Stimulated activated naive CD8-positive, alpha-beta T cell treated with anti-CD3 and anti-CD28 coated beads, Interleukin-15, Interleukin-2, amounts not matched to agents 100 ng/mL and 50 ng/mL, for 24 hours (primary cell): ENCODE data around the gene ZNF831.

Experiments
- H3K27ac Mint-ChIP-seq: one replicate; pipeline ENCODE4 v1.8.0; 2021; ENCODE audit warnings: mild to moderate bottlenecking, mixed read lengths
- H3K27me3 Mint-ChIP-seq: one replicate; pipeline ENCODE4 v1.8.0; 2021; ENCODE audit warnings: mixed read lengths
- H3K36me3 Mint-ChIP-seq: one replicate; pipeline ENCODE4 v1.8.0; 2021; ENCODE audit warnings: low read depth, mixed read lengths
- H3K4me1 Mint-ChIP-seq: one replicate; pipeline ENCODE4 v1.8.0; 2021; ENCODE audit warnings: low read depth, mixed read lengths
- H3K4me3 Mint-ChIP-seq: one replicate; pipeline ENCODE4 v1.8.0; 2021; ENCODE audit warnings: mild to moderate bottlenecking, mixed read lengths
- H3K9me3 Mint-ChIP-seq: one replicate; pipeline ENCODE4 v1.8.0; 2021; ENCODE audit warnings: mixed read lengths

ZNF831 gene

GRCh38 chr20:59146780-59147565 lies 16.6 kb upstream of the ZNF831 start:
- H3K27ac Mint-ChIP-seq, result peak overlapping the region; percentile 97
- H3K36me3 Mint-ChIP-seq, result peaks cover 17% of the 10 kb centered on the region
- H3K4me3 Mint-ChIP-seq, result peak overlapping the region; percentile 87

GRCh38 chr20:59147586-59147985 lies 16.0 kb upstream of the ZNF831 start:
- Mint-ChIP-seq H3K4me1 (peaks cover 92% of the 10 kb centered on the region), H3K27ac (peak overlapping the region; percentile 97)

More at GRCh38 chr20:59146780-59147565, 16.6 kb upstream of the ZNF831 start:
- peaks cover 86% of the 10 kb centered on the region for H3K4me1 Mint-ChIP-seq
- no peaks in the 10 kb centered on the region for H3K27me3 Mint-ChIP-seq
- H3K9me3 Mint-ChIP-seq, result peaks cover 1% of the 10 kb centered on the region

GRCh38 chr20:59148701-59149493 lies 14.7 kb upstream of the ZNF831 start:
- Mint-ChIP-seq H3K4me1 (peaks cover 98% of the 10 kb centered on the region), H3K9me3 (no peaks in the 10 kb centered on the region), H3K27me3 (no peaks in the 10 kb centered on the region), H3K27ac (peak overlapping the region; percentile 68), H3K4me3 (peak overlapping the region; percentile 27), H3K36me3 (peaks cover 17% of the 10 kb centered on the region)

More at GRCh38 chr20:59147586-59147985, 16.0 kb upstream of the ZNF831 start:
- Mint-ChIP-seq H3K27me3 (no peaks in the 10 kb centered on the region), H3K36me3 (peaks cover 17% of the 10 kb centered on the region), H3K9me3 (no peaks in the 10 kb centered on the region), H3K4me3 (peak overlapping the region; percentile 87)

- Mint-ChIP-seq H3K27me3 (no peaks in the 10 kb centered on the region), H3K27ac (peak overlapping the region; percentile 95), H3K4me3 (peak overlapping the region; percentile 66), H3K36me3 (peaks cover 17% of the 10 kb centered on the region), H3K4me1 (peaks cover 96% of the 10 kb centered on the region), H3K9me3 (no peaks in the 10 kb centered on the region)
These were observed 13.7 kb upstream of the ZNF831 start for GRCh38 chr20:59149678-59150504.

- no peak overlapping the region for H3K4me3 Mint-ChIP-seq
- H3K27me3 Mint-ChIP-seq, result no peaks in the 10 kb centered on the region
- H3K36me3 Mint-ChIP-seq, result peaks cover 17% of the 10 kb centered on the region
- H3K9me3 Mint-ChIP-seq, result no peaks in the 10 kb centered on the region
- H3K27ac Mint-ChIP-seq, result peak overlapping the region; percentile 72
- H3K4me1 Mint-ChIP-seq, result peaks cover 93% of the 10 kb centered on the region
These were observed 12.8 kb upstream of the ZNF831 start for GRCh38 chr20:59150821-59151251.

- Mint-ChIP-seq H3K4me1 (peaks cover 87% of the 10 kb centered on the region), H3K27me3 (no peaks in the 10 kb centered on the region), H3K4me3 (no peak overlapping the region), H3K9me3 (no peaks in the 10 kb centered on the region), H3K36me3 (peaks cover 17% of the 10 kb centered on the region), H3K27ac (peak overlapping the region; percentile 19)
These were observed 12.2 kb upstream of the ZNF831 start for GRCh38 chr20:59151391-59151790.

GRCh38 chr20:59151820-59152219 lies 11.8 kb upstream of the ZNF831 start:
- Mint-ChIP-seq H3K27me3 (no peaks in the 10 kb centered on the region), H3K9me3 (no peaks in the 10 kb centered on the region), H3K27ac (peak overlapping the region; percentile 19), H3K4me3 (no peak overlapping the region), H3K4me1 (peaks cover 86% of the 10 kb centered on the region), H3K36me3 (peaks cover 17% of the 10 kb centered on the region)

GRCh38 chr20:59152559-59153354 lies 10.9 kb upstream of the ZNF831 start:
- Mint-ChIP-seq H3K27ac (peak overlapping the region; percentile 34), H3K27me3 (no peaks in the 10 kb centered on the region), H3K4me3 (no peak overlapping the region), H3K4me1 (peaks cover 85% of the 10 kb centered on the region), H3K36me3 (peaks cover 11% of the 10 kb centered on the region), H3K9me3 (no peaks in the 10 kb centered on the region)

GRCh38 chr20:59153355-59153681 lies 10.3 kb upstream of the ZNF831 start:
- Mint-ChIP-seq H3K4me3 (no peak overlapping the region), H3K36me3 (peaks cover 6% of the 10 kb centered on the region), H3K9me3 (no peaks in the 10 kb centered on the region), H3K27ac (no peak overlapping the region), H3K4me1 (peaks cover 85% of the 10 kb centered on the region), H3K27me3 (no peaks in the 10 kb centered on the region)

GRCh38 chr20:59153832-59154231 lies 9.8 kb upstream of the ZNF831 start:
- H3K4me3 Mint-ChIP-seq, result no peak overlapping the region
- no peaks in the 10 kb centered on the region for H3K27me3 Mint-ChIP-seq

GRCh38 chr20:59154317-59155013 lies 9.2 kb upstream of the ZNF831 start:
- H3K9me3 Mint-ChIP-seq, result no peaks in the 10 kb centered on the region
- H3K27me3 Mint-ChIP-seq, result no peaks in the 10 kb centered on the region
- no peak overlapping the region for H3K4me3 Mint-ChIP-seq
- H3K36me3 Mint-ChIP-seq, result no peaks in the 10 kb centered on the region
- peaks cover 86% of the 10 kb centered on the region for H3K4me1 Mint-ChIP-seq
- no peak overlapping the region for H3K27ac Mint-ChIP-seq

More at GRCh38 chr20:59153832-59154231, 9.8 kb upstream of the ZNF831 start:
- H3K9me3 Mint-ChIP-seq, result no peaks in the 10 kb centered on the region
- peaks cover 87% of the 10 kb centered on the region for H3K4me1 Mint-ChIP-seq
- peaks cover 4% of the 10 kb centered on the region for H3K36me3 Mint-ChIP-seq
- H3K27ac Mint-ChIP-seq, result no peak overlapping the region

GRCh38 chr20:59157064-59157463 lies 6.6 kb upstream of the ZNF831 start:
- H3K27me3 Mint-ChIP-seq, result no peaks in the 10 kb centered on the region
- H3K4me3 Mint-ChIP-seq, result no peak overlapping the region
- peaks cover 86% of the 10 kb centered on the region for H3K4me1 Mint-ChIP-seq
- H3K9me3 Mint-ChIP-seq, result no peaks in the 10 kb centered on the region
- H3K36me3 Mint-ChIP-seq, result peaks cover 4% of the 10 kb centered on the region
- no peak overlapping the region for H3K27ac Mint-ChIP-seq

- peaks cover 86% of the 10 kb centered on the region for H3K4me1 Mint-ChIP-seq
- H3K36me3 Mint-ChIP-seq, result peaks cover 4% of the 10 kb centered on the region
- no peak overlapping the region for H3K27ac Mint-ChIP-seq
- no peaks in the 10 kb centered on the region for H3K27me3 Mint-ChIP-seq
- no peak overlapping the region for H3K4me3 Mint-ChIP-seq
- H3K9me3 Mint-ChIP-seq, result no peaks in the 10 kb centered on the region
These were observed 6.1 kb upstream of the ZNF831 start for GRCh38 chr20:59157531-59157930.
